HEK293 (cell line): Measurements from ENCODE around the gene ERF.
A peak's percentile ranks its signal among the peaks of the same experiment; 100 is the strongest.

Source experiments
- EGR2 ChIP-seq: fragments of 450-650 bp; formaldehyde crosslinking; IDR thresholded peaks from 2 replicates; pipeline ENCODE4 v1.5.1; 2016; ENCODE audit warnings: low read depth, missing biosample characterization, missing genetic modification characterization
- GLIS2 ChIP-seq: fragments of 450-650 bp; formaldehyde crosslinking; IDR thresholded peaks from 2 replicates; pipeline ENCODE4 v1.5.1; 2016; ENCODE audit warnings: missing biosample characterization, missing genetic modification characterization
- HOXA7 ChIP-seq: sonication (generic); formaldehyde crosslinking; IDR thresholded peaks from 2 replicates; pipeline ENCODE4 v1.8.1; 2022; ENCODE audit warnings: missing genetic modification reagents, borderline replicate concordance
- KLF1 ChIP-seq: fragments of 450-650 bp; formaldehyde crosslinking; IDR thresholded peaks from 2 replicates; pipeline ENCODE4 v1.5.1; 2016; ENCODE audit warnings: missing biosample characterization, missing genetic modification characterization
- RBAK ChIP-seq: fragments of 450-650 bp; formaldehyde crosslinking; IDR thresholded peaks from 2 replicates; pipeline ENCODE4 v1.5.1; 2016; ENCODE audit warnings: missing biosample characterization, missing genetic modification characterization
- SCRT1 ChIP-seq: fragments of 450-650 bp; formaldehyde crosslinking; IDR thresholded peaks from 2 replicates; pipeline ENCODE4 v1.5.1; 2016; ENCODE audit warnings: missing biosample characterization, missing genetic modification characterization, borderline replicate concordance
- SP2 ChIP-seq: fragments of 450-650 bp; formaldehyde crosslinking; IDR thresholded peaks from 2 replicates; pipeline ENCODE4 v1.5.1; 2016; ENCODE audit warnings: missing biosample characterization, missing genetic modification characterization
- SP3 ChIP-seq: fragments of 450-650 bp; formaldehyde crosslinking; IDR thresholded peaks from 2 replicates; pipeline ENCODE4 v1.5.1; 2016; ENCODE audit warnings: missing biosample characterization, missing genetic modification characterization
- SP7 ChIP-seq: fragments of 450-650 bp; formaldehyde crosslinking; IDR thresholded peaks from 2 replicates; pipeline ENCODE4 v1.5.1; 2016; ENCODE audit warnings: missing biosample characterization, missing genetic modification characterization
- YY2 ChIP-seq: fragments of 450-650 bp; formaldehyde crosslinking; IDR thresholded peaks from 2 replicates; pipeline ENCODE4 v1.5.1; 2016; ENCODE audit warnings: missing biosample characterization, missing genetic modification characterization
- ZBTB17 ChIP-seq: fragments of 450-650 bp; formaldehyde crosslinking; IDR thresholded peaks from 2 replicates; pipeline ENCODE4 v1.5.1; 2016; ENCODE audit warnings: missing biosample characterization, missing genetic modification characterization
- ZBTB21 ChIP-seq: fragments of 450-650 bp; formaldehyde crosslinking; IDR thresholded peaks from 2 replicates; pipeline ENCODE4 v1.5.1; 2017; ENCODE audit warnings: missing biosample characterization, missing genetic modification characterization
- ZBTB48 ChIP-seq: fragments of 450-650 bp; formaldehyde crosslinking; IDR thresholded peaks from 2 replicates; pipeline ENCODE4 v1.5.1; 2016; ENCODE audit warnings: missing biosample characterization, missing genetic modification characterization
- ZEB2 ChIP-seq: fragments of 450-650 bp; formaldehyde crosslinking; IDR thresholded peaks from 2 replicates; pipeline ENCODE4 v1.5.1; 2016; ENCODE audit warnings: missing biosample characterization, missing genetic modification characterization
- ZFHX2 ChIP-seq: fragments of 450-650 bp; formaldehyde crosslinking; conservative IDR thresholded peaks from 2 replicates; pipeline ENCODE4 v1.5.1; 2016; ENCODE audit warnings: missing biosample characterization, missing genetic modification characterization
- ZFP69B ChIP-seq: fragments of 450-650 bp; formaldehyde crosslinking; IDR thresholded peaks from 2 replicates; pipeline ENCODE4 v1.5.1; 2016; ENCODE audit warnings: missing biosample characterization, missing genetic modification characterization
- ZNF133 ChIP-seq: fragments of 450-650 bp; formaldehyde crosslinking; IDR thresholded peaks from 2 replicates; pipeline ENCODE4 v1.5.1; 2016; ENCODE audit warnings: missing biosample characterization, missing genetic modification characterization
- ZNF366 ChIP-seq: fragments of 450-650 bp; formaldehyde crosslinking; conservative IDR thresholded peaks from 2 replicates; pipeline ENCODE4 v1.5.1; 2016; ENCODE audit warnings: missing biosample characterization, missing genetic modification characterization
- ZNF37A ChIP-seq: fragments of 450-650 bp; IDR thresholded peaks from 2 replicates; pipeline ENCODE4 v1.5.1; 2018; ENCODE audit warnings: missing biosample characterization, missing genetic modification characterization
- ZNF658 ChIP-seq: fragments of 450-650 bp; formaldehyde crosslinking; IDR thresholded peaks from 2 replicates; pipeline ENCODE4; 2016; ENCODE audit warnings: missing biosample characterization, missing genetic modification characterization
- ZNF660 ChIP-seq: fragments of 450-650 bp; IDR thresholded peaks from 2 replicates; pipeline ENCODE4 v1.5.1; 2018; ENCODE audit warnings: missing biosample characterization, mild to moderate bottlenecking, missing genetic modification characterization
- ZNF76 ChIP-seq: fragments of 450-650 bp; formaldehyde crosslinking; IDR thresholded peaks from 2 replicates; pipeline ENCODE4; 2016; ENCODE audit warnings: low read depth, missing biosample characterization, missing genetic modification characterization, borderline replicate concordance
- ZSCAN30 ChIP-seq: fragments of 450-650 bp; IDR thresholded peaks from 2 replicates; pipeline ENCODE4 v1.5.1; 2018; ENCODE audit warnings: missing biosample characterization, mild to moderate bottlenecking, missing genetic modification characterization, moderate library complexity
- TF ChIP-seq, protein P1 (sequence below): fragments of 450-650 bp; formaldehyde crosslinking; IDR thresholded peaks from 2 replicates; pipeline ENCODE4 v1.5.1; 2016; ENCODE audit warnings: missing biosample characterization, missing genetic modification characterization
- TF ChIP-seq, protein P2 (sequence below): fragments of 450-650 bp; formaldehyde crosslinking; IDR thresholded peaks from 2 replicates; pipeline ENCODE4 v1.5.1; 2016; ENCODE audit warnings: missing biosample characterization, missing genetic modification characterization
- TF ChIP-seq, protein P3 (sequence below): fragments of 450-650 bp; formaldehyde crosslinking; IDR thresholded peaks from 2 replicates; pipeline ENCODE4 v1.5.1; 2017; ENCODE audit warnings: missing biosample characterization, missing genetic modification characterization
- TF ChIP-seq, protein P4 (sequence below): fragments of 450-650 bp; formaldehyde crosslinking; conservative IDR thresholded peaks from 2 replicates; pipeline ENCODE4 v1.5.1; 2016; ENCODE audit warnings: low read depth, missing biosample characterization, missing genetic modification characterization

ERF gene

DNA sequence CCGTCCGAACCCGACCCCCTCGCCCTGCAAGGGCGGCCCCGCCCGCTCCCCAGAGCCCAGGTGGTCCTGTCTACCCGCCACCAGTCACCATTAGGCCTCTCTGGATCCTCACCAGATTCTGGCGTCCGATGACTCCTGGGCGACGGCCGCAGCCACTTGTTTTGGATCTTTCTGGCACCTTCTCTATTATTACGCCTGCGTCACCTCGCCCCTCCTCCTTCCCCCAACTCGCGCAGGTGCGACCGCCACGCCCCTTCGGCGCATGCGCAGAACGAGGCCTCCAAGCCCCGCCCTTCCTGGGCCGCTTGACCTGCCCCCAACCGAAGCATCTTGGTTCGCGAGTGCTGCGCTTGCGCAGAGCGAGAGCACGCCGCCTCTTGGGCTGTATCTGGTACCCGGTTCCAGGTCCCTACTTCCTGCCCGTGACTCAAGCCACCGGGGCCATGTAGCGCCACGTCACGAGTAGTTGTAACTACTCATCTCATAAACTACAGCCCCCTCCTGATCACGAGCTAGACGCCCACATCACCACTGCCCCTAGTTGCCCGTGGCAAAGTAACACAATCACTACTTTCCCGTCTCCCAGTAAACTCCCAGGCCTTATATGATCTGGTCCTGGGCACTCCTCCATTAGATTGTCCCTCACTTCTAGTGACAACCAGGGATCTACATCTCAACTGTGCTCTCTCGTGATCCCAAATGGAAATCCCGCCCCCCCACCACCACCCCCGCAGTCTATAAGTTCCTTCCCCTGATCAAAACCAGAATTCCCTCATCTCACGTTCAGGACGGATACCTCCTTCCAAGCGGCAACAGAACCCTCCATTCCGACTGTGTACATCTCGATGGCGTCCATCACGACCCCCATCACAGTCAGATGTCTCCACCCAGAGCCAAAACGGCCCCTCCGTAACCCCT, 37.1 kb downstream of the ERF start, which contains the start of gene DEDD2 (continued):
- TF ChIP-seq ZBTB21 (tag by site-specific recombination) (peak; percentile 86), ZFP69B (peak; percentile 31), GLIS2 (tag by site-specific recombination) (0 out of 2 replicates have a peak, but pooled peaks have one; percentile 5), KLF1 (tag by site-specific recombination) (peak; percentile 99), RBAK (0 out of 2 replicates have a peak, but pooled peaks have one; percentile 44), SCRT1 (peak; percentile 78), ZBTB48 (tag by site-specific recombination) (peak; percentile 92), SP2 (tag by site-specific recombination) (peak; percentile 95), ZNF76 (tag by site-specific recombination) (peak; percentile 11; the same call in 1 of the 2 replicates), SP3 (tag by site-specific recombination) (peak; percentile 90), ZBTB17 (tag by site-specific recombination) (peak; percentile 82; the same call in 1 of the 2 replicates), SP7 (tag by site-specific recombination) (peak; percentile 50), EGR2 (tag by site-specific recombination) (peak; percentile 76), HOXA7 (CRISPR knock-in tag) (no peak), ZFHX2 (tag by site-specific recombination) (peak; percentile 84), ZNF366 (tag by site-specific recombination) (peak; percentile 66), YY2 (0 out of 2 replicates have a peak, but pooled peaks have one; percentile 35), ZNF37A (tag by site-specific recombination) (no peak), ZNF133 (no peak), ZSCAN30 (tag by site-specific recombination) (peak; percentile 63), ZEB2 (tag by site-specific recombination) (peak; percentile 42), ZNF658 (tag by site-specific recombination) (no peak), ZNF660 (peak; percentile 36; the same call in 1 of the 2 replicates)
- TF ChIP-seq, protein P1, sequence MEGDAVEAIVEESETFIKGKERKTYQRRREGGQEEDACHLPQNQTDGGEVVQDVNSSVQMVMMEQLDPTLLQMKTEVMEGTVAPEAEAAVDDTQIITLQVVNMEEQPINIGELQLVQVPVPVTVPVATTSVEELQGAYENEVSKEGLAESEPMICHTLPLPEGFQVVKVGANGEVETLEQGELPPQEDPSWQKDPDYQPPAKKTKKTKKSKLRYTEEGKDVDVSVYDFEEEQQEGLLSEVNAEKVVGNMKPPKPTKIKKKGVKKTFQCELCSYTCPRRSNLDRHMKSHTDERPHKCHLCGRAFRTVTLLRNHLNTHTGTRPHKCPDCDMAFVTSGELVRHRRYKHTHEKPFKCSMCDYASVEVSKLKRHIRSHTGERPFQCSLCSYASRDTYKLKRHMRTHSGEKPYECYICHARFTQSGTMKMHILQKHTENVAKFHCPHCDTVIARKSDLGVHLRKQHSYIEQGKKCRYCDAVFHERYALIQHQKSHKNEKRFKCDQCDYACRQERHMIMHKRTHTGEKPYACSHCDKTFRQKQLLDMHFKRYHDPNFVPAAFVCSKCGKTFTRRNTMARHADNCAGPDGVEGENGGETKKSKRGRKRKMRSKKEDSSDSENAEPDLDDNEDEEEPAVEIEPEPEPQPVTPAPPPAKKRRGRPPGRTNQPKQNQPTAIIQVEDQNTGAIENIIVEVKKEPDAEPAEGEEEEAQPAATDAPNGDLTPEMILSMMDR (tag by site-specific recombination), result peak; percentile 29; the same call in 1 of the 2 replicates
- TF ChIP-seq, protein P2, sequence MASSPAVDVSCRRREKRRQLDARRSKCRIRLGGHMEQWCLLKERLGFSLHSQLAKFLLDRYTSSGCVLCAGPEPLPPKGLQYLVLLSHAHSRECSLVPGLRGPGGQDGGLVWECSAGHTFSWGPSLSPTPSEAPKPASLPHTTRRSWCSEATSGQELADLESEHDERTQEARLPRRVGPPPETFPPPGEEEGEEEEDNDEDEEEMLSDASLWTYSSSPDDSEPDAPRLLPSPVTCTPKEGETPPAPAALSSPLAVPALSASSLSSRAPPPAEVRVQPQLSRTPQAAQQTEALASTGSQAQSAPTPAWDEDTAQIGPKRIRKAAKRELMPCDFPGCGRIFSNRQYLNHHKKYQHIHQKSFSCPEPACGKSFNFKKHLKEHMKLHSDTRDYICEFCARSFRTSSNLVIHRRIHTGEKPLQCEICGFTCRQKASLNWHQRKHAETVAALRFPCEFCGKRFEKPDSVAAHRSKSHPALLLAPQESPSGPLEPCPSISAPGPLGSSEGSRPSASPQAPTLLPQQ (tag by site-specific recombination), result peak; percentile 32
- TF ChIP-seq, protein P3, sequence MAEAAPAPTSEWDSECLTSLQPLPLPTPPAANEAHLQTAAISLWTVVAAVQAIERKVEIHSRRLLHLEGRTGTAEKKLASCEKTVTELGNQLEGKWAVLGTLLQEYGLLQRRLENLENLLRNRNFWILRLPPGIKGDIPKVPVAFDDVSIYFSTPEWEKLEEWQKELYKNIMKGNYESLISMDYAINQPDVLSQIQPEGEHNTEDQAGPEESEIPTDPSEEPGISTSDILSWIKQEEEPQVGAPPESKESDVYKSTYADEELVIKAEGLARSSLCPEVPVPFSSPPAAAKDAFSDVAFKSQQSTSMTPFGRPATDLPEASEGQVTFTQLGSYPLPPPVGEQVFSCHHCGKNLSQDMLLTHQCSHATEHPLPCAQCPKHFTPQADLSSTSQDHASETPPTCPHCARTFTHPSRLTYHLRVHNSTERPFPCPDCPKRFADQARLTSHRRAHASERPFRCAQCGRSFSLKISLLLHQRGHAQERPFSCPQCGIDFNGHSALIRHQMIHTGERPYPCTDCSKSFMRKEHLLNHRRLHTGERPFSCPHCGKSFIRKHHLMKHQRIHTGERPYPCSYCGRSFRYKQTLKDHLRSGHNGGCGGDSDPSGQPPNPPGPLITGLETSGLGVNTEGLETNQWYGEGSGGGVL (tag by site-specific recombination), result peak; percentile 67
- TF ChIP-seq, protein P4, sequence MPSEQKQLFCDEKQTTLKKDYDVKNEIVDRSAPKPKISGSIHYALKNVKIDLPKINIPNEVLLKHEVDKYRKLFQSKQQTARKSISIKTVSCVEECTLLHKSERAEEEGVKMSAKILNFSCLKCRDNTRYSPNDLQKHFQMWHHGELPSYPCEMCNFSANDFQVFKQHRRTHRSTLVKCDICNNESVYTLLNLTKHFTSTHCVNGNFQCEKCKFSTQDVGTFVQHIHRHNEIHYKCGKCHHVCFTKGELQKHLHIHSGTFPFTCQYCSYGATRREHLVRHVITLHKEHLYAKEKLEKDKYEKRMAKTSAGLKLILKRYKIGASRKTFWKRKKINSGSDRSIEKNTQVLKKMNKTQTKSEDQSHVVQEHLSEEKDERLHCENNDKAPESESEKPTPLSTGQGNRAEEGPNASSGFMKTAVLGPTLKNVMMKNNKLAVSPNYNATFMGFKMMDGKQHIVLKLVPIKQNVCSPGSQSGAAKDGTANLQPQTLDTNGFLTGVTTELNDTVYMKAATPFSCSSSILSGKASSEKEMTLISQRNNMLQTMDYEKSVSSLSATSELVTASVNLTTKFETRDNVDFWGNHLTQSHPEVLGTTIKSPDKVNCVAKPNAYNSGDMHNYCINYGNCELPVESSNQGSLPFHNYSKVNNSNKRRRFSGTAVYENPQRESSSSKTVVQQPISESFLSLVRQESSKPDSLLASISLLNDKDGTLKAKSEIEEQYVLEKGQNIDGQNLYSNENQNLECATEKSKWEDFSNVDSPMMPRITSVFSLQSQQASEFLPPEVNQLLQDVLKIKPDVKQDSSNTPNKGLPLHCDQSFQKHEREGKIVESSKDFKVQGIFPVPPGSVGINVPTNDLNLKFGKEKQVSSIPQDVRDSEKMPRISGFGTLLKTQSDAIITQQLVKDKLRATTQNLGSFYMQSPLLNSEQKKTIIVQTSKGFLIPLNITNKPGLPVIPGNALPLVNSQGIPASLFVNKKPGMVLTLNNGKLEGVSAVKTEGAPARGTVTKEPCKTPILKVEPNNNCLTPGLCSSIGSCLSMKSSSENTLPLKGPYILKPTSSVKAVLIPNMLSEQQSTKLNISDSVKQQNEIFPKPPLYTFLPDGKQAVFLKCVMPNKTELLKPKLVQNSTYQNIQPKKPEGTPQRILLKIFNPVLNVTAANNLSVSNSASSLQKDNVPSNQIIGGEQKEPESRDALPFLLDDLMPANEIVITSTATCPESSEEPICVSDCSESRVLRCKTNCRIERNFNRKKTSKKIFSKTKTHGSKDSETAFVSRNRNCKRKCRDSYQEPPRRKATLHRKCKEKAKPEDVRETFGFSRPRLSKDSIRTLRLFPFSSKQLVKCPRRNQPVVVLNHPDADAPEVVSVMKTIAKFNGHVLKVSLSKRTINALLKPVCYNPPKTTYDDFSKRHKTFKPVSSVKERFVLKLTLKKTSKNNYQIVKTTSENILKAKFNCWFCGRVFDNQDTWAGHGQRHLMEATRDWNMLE (tag by site-specific recombination), result no peak
